LNCaP clone FGC (cell line): Measurements from ENCODE around the gene JAG1.

Source experiments
- DNase-seq: peaks from one replicate; pipeline ENCODE4 v3.0.0-alpha.2; 2011; ENCODE audit warnings: low read depth
- H3K4me3 ChIP-seq: 2 replicates; pipeline ENCODE4 v1.5.1; 2011; ENCODE audit warnings: mild to moderate bottlenecking, low read depth, low read length, control low read depth
- TF ChIP-seq, protein P1 (sequence below): IDR thresholded peaks from 2 replicates; pipeline ENCODE4 v1.5.1; 2012; ENCODE audit warnings: mild to moderate bottlenecking; ENCODE audit not compliant: control insufficient read depth, insufficient read depth; ENCODE audit errors: extremely low read depth

JAG1 gene

DNA sequence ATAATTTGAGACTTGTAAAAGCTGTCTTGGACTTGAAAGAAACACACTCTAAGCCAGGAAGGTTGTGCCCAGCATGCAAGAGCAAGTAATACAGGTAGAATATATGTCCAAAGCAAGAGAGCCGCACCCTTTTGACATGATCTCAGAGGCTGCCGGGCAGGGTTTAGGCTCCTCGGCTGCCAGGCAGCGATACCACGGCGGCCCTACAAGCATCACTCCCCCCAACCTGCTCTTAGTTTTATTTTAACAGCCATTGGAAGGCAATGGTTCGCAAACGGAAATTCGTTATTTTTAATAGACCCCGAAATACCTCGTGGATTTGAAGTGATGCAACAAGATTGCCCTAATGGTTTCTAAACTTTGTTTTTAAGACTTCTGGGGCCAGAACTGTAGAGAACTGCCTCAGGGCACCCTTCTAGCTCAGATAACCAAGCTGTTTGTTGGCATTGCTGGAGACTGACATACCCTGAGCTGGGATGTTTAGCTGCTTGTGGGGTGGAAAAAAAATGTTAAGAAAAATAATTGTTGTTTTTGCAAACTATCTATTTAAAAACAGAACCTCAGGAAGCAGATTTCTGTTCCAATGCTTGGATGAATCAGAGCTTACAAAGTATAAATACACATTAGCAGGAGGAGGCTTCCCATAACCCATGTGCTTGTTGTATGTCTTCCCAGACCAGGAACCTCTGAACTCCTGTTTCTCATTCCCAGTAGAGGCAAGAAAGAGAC is 39.0 kb downstream of the JAG1 start:
- DNase-seq, result no peak
- TF ChIP-seq, protein P1, sequence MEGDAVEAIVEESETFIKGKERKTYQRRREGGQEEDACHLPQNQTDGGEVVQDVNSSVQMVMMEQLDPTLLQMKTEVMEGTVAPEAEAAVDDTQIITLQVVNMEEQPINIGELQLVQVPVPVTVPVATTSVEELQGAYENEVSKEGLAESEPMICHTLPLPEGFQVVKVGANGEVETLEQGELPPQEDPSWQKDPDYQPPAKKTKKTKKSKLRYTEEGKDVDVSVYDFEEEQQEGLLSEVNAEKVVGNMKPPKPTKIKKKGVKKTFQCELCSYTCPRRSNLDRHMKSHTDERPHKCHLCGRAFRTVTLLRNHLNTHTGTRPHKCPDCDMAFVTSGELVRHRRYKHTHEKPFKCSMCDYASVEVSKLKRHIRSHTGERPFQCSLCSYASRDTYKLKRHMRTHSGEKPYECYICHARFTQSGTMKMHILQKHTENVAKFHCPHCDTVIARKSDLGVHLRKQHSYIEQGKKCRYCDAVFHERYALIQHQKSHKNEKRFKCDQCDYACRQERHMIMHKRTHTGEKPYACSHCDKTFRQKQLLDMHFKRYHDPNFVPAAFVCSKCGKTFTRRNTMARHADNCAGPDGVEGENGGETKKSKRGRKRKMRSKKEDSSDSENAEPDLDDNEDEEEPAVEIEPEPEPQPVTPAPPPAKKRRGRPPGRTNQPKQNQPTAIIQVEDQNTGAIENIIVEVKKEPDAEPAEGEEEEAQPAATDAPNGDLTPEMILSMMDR, result no peak
- H3K4me3 ChIP-seq, result no peak overlapping the region

DNA sequence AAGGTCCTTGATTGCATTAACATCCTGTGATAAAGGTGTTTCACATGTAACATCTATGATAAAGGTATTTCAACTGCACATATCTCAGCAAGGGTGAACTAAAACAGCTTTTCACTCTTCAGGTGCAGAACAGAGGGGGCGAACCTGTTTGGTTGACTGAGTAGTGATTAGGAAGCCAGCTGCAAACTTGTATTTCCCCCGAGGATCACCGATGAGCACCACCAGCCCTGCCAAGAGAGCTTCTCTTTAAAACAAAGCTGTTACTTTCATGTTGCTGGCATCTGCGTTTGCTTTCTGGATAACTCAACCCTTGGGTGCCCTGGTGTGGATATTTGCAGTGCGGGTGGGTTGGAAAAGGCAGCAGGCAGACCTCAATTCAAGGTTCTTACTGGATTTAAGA is 39.6 kb downstream of the JAG1 start:
- no peak for DNase-seq
- H3K4me3 ChIP-seq, result no peak overlapping the region
- TF ChIP-seq, protein P1, result no peak

DNA sequence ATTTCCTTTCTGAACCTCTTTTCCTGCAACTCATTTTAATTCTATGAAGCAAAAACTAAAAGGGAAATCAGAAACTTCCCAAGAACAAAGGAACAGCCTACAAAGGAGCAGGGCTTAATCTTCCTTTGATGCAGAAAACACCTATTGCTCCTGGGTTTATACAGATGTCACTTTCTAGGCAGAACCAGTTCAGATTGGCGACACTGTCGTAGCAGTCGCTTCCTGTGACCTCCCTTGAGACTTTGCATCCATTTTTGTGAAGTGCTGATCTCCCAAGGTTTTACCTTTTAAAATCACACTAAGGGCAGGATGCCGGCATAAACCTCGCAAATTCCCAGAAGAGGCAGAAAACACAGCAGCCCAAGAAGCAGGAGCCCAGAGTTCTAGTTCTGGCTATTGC is 40.1 kb downstream of the JAG1 start:
- H3K4me3 ChIP-seq, result no peak overlapping the region
- no peak for DNase-seq
- TF ChIP-seq, protein P1, result no peak

DNA sequence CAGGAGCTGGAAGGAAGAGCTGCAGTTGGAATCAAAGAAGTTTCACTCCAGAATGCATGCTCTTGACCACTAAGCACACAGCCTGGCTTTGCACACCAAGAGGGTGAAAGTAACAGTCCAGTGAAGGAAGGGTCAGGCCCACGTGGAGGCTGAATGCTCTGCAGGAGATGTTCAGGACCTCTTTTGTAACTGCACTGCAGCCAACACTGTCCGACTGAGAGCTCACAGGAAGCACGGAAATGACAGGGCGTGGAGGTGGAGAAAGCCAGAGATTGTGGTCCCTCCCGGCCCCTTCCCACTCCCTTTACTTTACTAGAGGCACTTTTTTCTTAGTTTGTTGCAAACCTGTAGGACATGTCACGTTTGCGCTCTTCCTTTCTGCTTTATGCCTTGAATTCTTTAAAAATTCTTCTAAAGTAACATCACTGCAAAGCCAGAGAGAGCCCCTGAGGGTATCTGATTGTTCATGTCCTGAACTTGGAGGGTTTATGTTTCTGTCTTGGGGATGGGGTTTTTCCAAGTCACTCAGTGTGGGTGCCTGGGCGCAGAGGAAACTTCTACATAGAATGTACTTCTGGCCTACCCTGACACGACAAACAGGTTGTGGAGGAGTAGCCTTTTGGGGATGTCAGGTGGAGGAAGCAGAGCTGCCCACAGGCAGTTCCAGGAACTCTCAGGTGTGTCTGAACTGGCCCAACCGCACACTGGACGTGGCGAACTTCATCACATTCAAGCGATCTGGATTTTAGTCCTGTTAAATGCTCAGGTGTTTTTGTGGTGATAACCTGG is 40.9 kb downstream of the JAG1 start:
- TF ChIP-seq, protein P1, result no peak
- no peak for DNase-seq

DNA sequence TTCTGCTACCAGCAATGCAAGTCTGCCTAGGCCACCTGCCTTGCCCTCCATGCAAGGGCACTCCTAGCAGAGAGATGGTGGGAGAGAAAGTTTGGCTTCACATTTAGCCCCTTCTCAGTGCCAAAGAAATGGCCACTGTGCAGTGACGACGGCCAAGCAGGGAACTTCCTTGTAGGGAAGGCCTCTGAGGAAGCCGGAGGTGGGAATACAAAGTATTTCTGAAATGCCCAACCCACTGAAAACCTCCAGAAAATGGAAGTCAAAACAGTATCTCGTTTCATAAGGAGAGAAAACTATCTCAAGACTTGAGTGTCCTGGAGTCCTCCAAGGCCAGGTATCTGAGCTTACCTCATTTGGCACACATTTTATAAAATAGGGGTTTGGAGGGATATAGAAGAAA is 42.7 kb downstream of the JAG1 start:
- TF ChIP-seq, protein P1, result no peak
- no peak for DNase-seq
- no peak overlapping the region for H3K4me3 ChIP-seq

More for the DNA sequence above, 40.9 kb downstream of the JAG1 start:
- no peak overlapping the region for H3K4me3 ChIP-seq

DNA sequence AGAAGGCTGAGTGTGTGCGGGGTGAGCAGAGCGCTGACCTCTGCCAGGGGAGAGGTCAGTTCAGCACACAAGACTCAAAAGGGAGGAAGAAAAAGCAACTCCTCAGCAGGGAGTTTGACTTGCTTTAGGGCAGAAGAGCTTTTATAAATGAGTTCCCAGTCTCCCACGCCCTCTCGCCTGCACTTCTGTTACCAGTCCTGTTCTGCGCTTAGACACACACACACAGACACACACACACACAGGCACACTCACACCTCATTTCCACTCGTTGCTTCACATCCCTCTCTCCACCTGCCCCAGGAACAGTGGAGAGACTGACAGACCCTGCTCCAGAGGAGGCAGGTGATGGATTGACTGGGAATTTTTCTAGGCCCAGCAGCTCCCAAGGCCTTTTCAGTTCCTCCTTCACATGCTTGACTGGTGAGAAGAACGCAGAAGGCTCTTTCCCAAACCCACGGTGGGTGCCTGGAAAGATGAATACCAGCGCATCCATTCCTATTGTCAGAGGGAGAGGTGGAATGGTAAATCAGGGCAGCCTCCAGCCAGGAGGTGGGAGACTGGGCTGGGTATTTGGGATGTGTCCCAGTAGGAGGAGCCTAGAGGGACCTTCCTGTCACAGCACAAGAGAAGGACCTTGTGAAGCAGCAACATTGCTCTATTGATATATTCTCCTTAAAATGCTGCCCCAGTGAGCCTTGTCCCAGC is 43.7 kb downstream of the JAG1 start:
- no peak overlapping the region for H3K4me3 ChIP-seq
- no peak for DNase-seq
- TF ChIP-seq, protein P1, result no peak
